Fibroblast of the aortic adventitia (primary cell): Measurements from ENCODE around the gene PDE5A. TPM values are rescaled to one million over a fixed set of nuclear protein-coding genes. Genes with fewer than 3 reads are reported as not detected.

Experiments
- DNase-seq: peaks from one replicate; pipeline ENCODE4 v3.0.0-alpha.2; 2010; ENCODE audit warnings: low read depth
- H3K4me3 ChIP-seq: 2 replicates; pipeline ENCODE4 v1.5.1; 2011; ENCODE audit warnings: low read depth, mild to moderate bottlenecking, control low read depth, low read length, moderate library complexity
- total RNA-seq: library from RNA; depleted of rRNA; stranded (reverse); fragments of >200 nt; gene quantifications from 2 replicates; pipeline ENCODE4 v1.2.3, GENCODE V29; 2012; ENCODE audit warnings: low replicate concordance
- TF ChIP-seq, protein P1 (sequence below): IDR thresholded peaks from 2 replicates; pipeline ENCODE4 v1.5.1; 2011; ENCODE audit warnings: mild to moderate bottlenecking, low read length, control low read depth, inconsistent platforms; ENCODE audit not compliant: insufficient read depth

Gene PDE5A
- total RNA-seq, 1 donor: 146 TPM

DNA sequence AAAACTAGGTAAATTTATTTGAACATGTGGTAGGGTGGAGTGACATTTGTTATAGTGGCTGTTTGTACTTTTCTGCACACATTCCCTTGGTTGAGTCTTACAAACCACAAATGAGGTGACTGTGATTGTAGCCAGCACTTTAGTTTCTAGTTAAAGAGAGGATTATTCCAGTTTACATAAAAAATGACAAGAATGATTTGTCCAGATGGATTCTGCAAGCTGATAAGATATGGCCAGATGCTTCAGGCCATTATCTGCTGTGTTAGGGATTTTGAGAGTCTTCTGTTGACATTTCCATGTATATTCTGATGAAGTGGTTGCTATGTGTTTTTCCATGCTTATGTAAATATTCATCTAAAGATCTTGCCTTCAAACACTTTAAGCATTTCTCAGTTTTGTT, 31.0 kb upstream of the PDE5A start:
- TF ChIP-seq, protein P1, sequence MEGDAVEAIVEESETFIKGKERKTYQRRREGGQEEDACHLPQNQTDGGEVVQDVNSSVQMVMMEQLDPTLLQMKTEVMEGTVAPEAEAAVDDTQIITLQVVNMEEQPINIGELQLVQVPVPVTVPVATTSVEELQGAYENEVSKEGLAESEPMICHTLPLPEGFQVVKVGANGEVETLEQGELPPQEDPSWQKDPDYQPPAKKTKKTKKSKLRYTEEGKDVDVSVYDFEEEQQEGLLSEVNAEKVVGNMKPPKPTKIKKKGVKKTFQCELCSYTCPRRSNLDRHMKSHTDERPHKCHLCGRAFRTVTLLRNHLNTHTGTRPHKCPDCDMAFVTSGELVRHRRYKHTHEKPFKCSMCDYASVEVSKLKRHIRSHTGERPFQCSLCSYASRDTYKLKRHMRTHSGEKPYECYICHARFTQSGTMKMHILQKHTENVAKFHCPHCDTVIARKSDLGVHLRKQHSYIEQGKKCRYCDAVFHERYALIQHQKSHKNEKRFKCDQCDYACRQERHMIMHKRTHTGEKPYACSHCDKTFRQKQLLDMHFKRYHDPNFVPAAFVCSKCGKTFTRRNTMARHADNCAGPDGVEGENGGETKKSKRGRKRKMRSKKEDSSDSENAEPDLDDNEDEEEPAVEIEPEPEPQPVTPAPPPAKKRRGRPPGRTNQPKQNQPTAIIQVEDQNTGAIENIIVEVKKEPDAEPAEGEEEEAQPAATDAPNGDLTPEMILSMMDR: no peak
- H3K4me3 ChIP-seq: no peak overlapping the region
- peak; percentile 85 for DNase-seq

DNA sequence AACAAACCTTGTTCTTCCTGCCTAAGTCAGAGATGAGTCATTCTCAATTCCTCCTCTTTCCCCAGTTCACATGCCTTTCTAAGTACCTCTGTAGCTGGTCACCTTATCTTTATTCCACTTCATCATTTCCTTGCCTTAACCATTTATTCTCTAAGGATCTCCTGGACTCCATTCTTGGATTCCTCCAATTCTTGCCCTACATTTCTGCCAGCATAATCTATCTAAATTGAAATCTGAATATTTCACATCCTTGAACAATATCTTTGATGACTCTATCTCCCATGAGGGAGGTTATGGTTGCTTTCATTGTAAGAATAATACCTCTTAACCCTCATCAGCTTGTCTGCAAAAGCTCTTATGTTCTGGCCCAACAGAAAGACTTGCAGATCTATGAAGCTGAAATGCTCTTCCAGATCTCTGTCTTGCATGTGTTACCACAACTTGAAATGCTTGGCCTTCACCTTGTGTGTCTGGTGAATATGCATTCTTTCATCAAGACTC, 28.6 kb upstream of the PDE5A start:
- TF ChIP-seq, protein P1: no peak
- no peak overlapping the region for H3K4me3 ChIP-seq
- peak; percentile 90 for DNase-seq

DNA sequence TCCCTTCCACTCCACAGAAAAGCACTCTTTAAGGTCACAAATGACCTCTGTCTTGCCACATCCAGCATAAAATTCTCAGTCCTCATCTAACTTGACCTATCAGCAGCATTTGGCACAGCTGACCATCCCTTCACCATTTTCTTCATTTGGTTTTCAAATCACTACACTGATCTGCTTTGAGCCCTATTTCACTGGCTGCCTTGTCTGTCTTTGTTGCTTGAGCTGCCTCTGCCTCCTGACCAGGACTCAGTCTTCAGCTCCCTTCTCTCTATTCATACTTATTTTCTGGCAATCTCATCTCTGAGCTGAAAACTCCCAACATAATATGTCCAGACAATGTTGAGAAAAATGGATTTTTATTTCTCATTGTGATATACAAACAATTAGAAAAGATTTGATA, 27.7 kb upstream of the PDE5A start:
- TF ChIP-seq, protein P1: no peak

DNA sequence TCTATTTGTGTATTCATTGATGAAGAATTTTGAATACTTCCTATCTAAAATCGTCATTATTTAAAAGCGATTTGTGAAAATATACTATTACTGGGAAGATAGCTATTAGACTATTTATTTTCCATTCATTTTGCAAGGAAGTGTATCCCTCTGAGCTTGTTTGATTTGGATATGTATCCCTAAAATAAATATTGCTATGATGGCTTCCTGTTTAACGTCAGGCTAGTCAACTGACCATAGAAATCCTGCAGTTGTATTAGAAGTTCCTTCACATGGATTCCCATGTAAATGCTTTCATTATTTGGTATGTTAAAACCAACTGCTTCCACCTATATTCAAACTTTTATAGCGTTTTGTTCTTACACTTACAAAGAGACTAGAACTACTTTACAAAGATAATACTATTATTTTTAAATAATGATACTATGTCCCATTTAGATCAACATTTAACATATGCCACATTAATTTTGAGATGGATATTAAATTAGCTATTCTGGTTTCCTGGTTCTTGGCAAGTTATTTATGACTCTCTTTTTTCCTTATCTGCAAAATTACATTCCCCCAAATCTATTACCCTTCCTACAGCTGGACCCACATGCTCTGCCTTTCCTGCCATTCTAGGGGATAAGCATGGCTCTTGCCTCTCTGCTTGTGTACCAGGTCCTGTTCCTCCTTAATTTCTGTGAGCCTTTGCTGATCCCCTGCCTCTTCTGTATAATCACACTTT, 26.7 kb upstream of the PDE5A start:
- TF ChIP-seq, protein P1: no peak
- no peak overlapping the region for H3K4me3 ChIP-seq
- no peak for DNase-seq

More for the DNA sequence above, 27.7 kb upstream of the PDE5A start:
- H3K4me3 ChIP-seq: no peak overlapping the region
- DNase-seq: no peak

DNA sequence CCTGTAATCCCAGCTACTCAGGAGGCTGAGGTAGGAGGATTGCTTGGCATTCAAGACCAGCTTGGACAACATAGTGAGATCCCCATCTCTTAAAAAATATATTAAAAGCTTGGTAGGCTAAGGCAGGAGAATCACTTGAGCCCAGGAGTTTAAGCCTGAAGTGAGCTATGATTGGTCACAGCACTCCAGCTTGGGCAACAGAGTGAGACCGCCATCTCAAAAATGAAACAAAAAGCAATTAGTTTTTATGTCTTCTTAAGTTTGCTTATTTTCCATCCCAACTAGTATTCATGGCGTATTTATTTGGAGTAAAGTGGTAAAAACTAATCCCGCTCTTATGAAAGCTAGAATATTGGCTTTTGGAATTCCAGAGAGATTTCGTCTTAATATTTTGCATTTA, 25.4 kb upstream of the PDE5A start:
- H3K4me3 ChIP-seq: no peak overlapping the region
- TF ChIP-seq, protein P1: no peak
- no peak for DNase-seq

DNA sequence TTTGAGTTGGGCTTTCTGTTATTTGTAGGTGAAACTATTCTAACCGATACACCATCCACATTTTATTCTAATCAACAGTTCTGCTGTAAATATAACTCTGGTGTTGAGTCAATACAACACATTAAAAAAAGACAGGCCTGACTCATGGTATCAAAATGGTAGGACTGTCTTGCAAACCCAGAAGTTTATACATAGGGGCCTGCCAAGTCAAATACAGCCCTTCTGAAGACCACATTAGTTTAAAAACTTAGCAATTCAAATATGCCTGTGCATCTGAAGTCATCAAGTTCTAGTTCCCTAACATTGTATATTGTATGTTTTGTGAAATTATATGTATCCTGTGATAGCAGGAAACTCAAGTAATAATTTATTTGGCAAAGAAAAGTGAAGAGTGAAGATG, 24.4 kb upstream of the PDE5A start:
- TF ChIP-seq, protein P1: no peak
- H3K4me3 ChIP-seq: no peak overlapping the region
- peak; percentile 68 for DNase-seq

DNA sequence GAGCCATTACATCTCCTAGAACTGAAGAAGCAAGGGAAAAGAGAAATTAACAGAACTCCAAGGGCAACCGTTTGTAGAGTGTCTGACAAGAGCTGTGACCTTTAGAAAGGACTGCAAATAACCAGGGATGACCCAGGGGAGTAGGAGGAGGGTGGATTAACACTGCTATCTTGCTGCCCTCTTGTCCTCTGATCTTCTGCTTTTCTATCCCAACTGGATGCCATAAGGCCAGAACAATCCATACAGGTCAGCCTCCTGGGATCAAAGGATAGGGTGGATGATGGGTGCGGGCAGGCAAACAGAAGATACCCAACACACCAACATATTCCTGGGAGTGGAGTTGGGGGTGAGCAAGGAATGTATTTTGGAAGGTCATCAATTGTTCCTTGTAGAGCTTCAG, 19.8 kb upstream of the PDE5A start:
- DNase-seq: no peak
- TF ChIP-seq, protein P1: no peak

More for the DNA sequence above, 19.8 kb upstream of the PDE5A start:
- H3K4me3 ChIP-seq: no peak overlapping the region
